IPS-18a (cell line): ENCODE results near the gene OTULIN.

Source experiments
- H3K27ac ChIP-seq: one replicate; pipeline ENCODE4 v1.5.1; 2013; ENCODE audit warnings: low read length
- H3K27me3 ChIP-seq: one replicate; pipeline ENCODE4 v1.6.1; 2013; ENCODE audit warnings: mild to moderate bottlenecking, low read length; ENCODE audit not compliant: control insufficient read depth, insufficient read depth
- H3K36me3 ChIP-seq: one replicate; pipeline ENCODE4 v1.6.1; 2013; ENCODE audit warnings: low read depth, low read length; ENCODE audit not compliant: control insufficient read depth
- H3K4me1 ChIP-seq: one replicate; pipeline ENCODE4 v1.6.1; 2013; ENCODE audit warnings: low read depth, low read length; ENCODE audit not compliant: control insufficient read depth
- H3K4me3 ChIP-seq: one replicate; pipeline ENCODE4 v1.5.1; 2013; ENCODE audit warnings: low read length
- H3K9ac ChIP-seq: one replicate; pipeline ENCODE4 v1.6.1; 2013; ENCODE audit warnings: mild to moderate bottlenecking, low read length, moderate library complexity
- H3K9me3 ChIP-seq: one replicate; pipeline ENCODE4 v1.6.1; 2013; ENCODE audit warnings: low read depth, low read length; ENCODE audit not compliant: control insufficient read depth

OTULIN gene

DNA sequence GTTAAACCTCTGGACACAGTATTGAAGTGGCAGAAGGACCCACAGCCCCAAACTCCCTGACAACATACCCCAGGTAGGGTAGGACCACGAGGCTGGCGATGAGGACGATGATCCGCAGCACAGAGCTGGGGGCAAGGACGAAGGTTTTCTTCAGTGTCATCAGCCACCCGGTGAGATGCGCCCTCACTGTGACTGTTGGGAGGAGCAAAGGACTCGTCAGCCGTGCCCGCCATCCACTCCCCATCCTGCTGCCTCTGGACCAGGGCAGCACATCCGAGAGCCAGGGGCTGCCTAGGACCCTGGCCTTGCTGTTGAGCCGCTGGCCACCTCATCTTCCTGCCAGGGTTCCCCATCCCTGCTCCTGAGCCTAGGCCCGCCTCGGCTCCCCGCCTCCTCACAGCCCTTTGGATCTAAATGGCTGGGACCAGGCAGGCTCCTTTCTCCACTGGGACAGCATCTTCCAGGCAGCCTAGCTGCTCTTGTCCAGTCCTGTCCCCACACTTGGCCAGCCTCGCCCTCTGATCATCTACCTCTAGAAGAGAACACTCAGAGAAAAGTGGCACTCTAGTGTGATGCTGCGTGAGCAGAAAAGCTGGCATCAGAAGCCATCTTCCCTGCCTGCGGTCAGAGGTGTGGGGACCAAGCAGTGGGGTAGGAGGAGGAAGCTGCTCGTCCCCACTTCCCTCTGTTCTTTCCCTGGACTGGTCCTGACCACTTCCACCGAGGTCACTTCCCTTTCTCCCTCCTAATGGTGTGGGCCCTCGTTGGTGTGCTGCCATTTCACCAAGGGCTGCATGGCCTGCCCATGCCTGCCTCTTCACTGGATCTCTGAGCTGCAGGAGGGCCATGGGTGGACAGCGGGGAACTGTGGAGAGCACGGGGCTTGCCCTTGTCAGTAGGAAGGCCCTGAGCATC, 49.2 kb downstream of the OTULIN start:
- H3K27ac ChIP-seq: no peak overlapping the region
- H3K9ac ChIP-seq: no peak overlapping the region
- H3K9me3 ChIP-seq: no peaks in the 10 kb centered on the region
- no peaks in the 10 kb centered on the region for H3K27me3 ChIP-seq
- no peaks in the 10 kb centered on the region for H3K4me1 ChIP-seq
- H3K36me3 ChIP-seq: no peaks in the 10 kb centered on the region
- H3K4me3 ChIP-seq: no peak overlapping the region

DNA sequence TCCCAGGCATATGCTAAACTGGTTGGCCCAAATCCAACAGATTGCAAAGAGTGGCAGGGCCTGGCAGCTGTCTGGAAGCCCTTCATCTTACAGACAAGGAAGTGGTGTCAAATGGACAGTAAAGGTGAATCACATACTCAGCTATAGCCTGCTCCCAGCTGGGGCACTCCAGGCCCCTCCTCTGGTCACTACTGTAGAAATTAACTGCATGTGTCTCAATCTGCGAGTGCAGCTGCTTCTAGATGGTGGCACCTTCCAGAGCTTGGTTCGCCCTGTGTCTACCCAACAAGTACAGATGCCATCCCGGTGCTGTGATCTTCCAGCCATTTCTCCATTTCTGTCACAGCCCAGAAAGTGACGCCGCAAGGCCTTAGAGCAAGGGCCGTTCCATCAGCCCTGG, 50.2 kb downstream of the OTULIN start:
- H3K27ac ChIP-seq: no peak overlapping the region
- no peaks in the 10 kb centered on the region for H3K36me3 ChIP-seq

DNA sequence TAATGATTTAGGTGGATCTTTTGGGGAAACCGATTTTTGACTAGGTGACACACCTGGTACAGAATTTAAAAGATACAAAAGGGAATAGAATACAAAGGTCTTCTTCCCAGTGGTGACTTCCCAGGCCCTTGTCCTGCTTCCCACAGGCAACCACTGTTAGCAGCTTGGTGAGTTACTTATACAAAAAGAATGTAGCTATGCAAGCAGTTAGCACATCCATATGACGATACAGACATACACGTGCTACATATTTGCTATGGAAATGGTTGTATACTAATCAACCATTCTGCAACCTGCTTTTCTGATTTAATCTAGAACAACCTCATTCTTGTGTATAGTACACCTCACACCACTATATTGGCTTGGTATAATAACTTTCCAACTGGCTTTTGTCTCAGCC, 51.0 kb downstream of the OTULIN start:
- no peaks in the 10 kb centered on the region for H3K27me3 ChIP-seq
- H3K9me3 ChIP-seq: no peaks in the 10 kb centered on the region
- no peaks in the 10 kb centered on the region for H3K36me3 ChIP-seq
- no peak overlapping the region for H3K9ac ChIP-seq
- no peaks in the 10 kb centered on the region for H3K4me1 ChIP-seq
- H3K27ac ChIP-seq: no peak overlapping the region
- H3K4me3 ChIP-seq: no peak overlapping the region

More for the DNA sequence above, 50.2 kb downstream of the OTULIN start:
- no peak overlapping the region for H3K9ac ChIP-seq
- no peaks in the 10 kb centered on the region for H3K27me3 ChIP-seq
- no peaks in the 10 kb centered on the region for H3K4me1 ChIP-seq
- no peak overlapping the region for H3K4me3 ChIP-seq
- H3K9me3 ChIP-seq: no peaks in the 10 kb centered on the region

DNA sequence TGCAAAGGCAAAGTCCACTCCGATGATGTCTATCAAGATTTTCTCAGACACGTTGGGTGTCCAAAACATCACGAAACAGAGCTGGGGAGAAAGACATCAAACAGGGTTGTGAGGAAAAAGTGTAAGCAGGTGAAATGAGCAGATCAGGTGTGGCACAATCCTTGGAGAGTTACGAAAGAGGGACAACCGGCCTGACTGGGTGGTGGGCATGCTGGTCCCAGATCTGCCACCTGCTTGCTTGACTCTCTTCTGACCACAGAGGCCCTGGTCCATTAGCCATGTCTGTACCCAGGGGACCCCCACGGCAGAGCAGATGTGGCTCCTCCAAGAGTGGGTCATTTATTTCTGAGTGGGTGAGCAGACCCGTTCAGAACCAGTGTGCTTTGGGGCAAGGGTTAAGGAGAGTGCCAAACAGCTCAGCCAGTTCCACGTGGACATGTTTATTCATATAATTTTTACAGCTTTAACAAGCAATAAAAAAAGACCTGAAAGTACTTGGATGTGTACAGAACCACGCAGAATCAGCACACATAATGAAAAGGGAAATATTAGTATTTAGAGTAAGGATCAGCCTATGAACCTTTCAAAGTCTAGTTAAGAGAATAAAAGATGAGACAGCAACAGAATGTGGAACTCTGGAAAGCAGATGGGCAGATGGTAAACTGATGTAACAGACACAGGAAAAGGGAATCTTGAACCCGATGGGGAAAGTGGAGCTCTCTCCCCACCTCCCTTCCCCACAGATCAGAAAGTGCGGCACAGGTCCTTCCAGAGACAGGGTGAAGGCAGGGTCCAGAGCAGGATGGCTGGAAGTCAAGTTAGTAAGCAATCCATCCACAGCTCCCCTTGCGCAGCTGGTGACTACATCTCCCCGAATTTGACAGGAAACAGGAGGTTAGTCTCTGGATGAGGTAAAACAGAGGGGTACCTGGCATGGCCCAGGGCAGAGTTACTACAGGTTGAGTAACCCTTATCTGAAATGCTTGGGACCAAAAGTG, 52.5 kb downstream of the OTULIN start:
- H3K4me1 ChIP-seq: no peaks in the 10 kb centered on the region
- H3K27me3 ChIP-seq: no peaks in the 10 kb centered on the region
- H3K9ac ChIP-seq: no peak overlapping the region
- no peak overlapping the region for H3K27ac ChIP-seq
- no peak overlapping the region for H3K4me3 ChIP-seq
- no peaks in the 10 kb centered on the region for H3K36me3 ChIP-seq
- no peaks in the 10 kb centered on the region for H3K9me3 ChIP-seq

DNA sequence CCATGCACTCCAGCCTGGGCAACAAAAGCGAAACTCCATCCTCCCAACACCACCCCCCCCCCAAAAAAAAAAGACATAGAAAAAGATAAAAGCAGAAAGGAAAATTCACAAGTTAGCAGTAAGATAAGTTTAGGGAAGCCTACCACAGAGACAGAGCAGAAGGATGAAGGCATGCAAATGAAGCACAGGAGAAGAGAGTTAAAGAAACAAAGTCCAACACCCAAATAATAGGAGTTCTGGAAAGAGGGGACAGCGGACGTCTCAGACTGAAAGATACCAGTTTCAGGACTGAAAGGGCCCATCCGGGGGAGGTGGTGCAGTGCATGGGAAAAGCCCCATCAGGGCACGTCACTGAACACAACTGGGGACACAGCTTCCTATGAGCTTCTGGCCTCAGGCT, 54.3 kb downstream of the OTULIN start:
- Histone ChIP-seq H3K27me3 (no peaks in the 10 kb centered on the region), H3K27ac (no peak overlapping the region), H3K9me3 (no peaks in the 10 kb centered on the region), H3K4me3 (no peak overlapping the region), H3K9ac (no peak overlapping the region), H3K4me1 (no peaks in the 10 kb centered on the region), H3K36me3 (no peaks in the 10 kb centered on the region)

DNA sequence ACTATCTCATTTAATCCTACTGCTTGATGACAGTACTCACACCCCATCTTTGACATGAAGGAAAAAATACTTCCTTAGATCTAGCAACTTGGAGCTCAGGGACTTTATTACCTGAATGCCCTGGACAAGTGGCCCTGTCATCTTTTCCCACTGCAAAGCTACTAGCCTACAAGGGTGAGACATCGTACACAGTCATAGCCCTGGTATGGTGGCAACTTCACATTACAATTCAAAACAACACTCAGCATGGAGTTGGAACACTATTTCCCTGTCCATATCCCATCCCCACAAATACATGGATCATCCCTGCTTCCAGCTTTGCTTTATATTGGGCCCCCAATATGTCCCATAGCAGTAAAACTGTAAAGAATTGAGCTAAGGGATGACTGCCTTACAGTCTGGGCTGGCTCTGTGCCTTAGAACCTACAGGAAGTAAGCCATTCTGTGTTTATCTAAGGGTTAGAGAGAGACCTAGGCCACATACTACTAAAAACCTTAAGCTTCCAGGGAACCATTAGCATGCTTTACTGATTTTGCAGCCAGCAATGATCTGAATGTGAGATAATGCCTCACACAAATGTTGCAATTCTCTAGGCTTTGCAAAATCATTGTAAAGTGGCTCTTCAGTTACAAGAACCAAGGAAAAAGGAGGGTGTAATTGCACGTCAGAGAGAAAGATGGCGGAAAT, 55.9 kb downstream of the OTULIN start:
- Histone ChIP-seq H3K27ac (no peak overlapping the region), H3K9me3 (no peaks in the 10 kb centered on the region), H3K4me3 (no peak overlapping the region), H3K4me1 (no peaks in the 10 kb centered on the region), H3K9ac (no peak overlapping the region), H3K27me3 (no peaks in the 10 kb centered on the region), H3K36me3 (no peaks in the 10 kb centered on the region)

DNA sequence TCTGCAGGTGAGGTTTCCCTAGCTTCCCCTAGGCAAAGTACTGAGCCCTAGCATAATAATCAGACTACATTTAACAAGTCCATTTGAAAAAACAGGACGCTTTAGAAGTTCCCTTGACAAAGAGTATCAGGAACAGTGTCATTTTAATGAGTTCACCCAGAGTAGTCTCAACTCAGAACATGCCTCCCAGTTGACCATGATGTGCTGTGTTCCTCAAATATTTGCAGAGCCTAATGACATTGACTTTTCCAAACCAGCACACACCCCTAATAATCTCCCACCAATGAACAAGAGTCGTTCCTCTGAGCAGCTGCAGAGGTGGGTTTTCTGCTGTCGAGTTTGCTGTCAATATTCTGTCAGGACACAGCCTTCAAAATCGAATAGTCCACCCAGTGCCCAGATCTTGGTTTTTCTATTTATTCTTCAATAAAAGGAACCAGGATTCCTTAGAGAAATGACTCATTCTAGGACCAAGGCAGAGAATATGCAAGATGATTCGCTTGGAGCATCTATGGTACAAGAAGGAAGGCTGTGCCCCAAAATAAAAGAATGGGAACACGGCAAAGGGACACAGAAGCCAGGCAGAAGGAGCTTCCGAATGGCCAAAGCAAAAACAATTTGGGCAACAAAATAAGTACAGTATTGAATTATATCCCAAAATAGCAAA, 57.6 kb downstream of the OTULIN start:
- Histone ChIP-seq H3K27ac (no peak overlapping the region), H3K9me3 (no peaks in the 10 kb centered on the region), H3K4me1 (no peaks in the 10 kb centered on the region), H3K4me3 (no peak overlapping the region), H3K36me3 (no peaks in the 10 kb centered on the region), H3K9ac (no peak overlapping the region), H3K27me3 (no peaks in the 10 kb centered on the region)

DNA sequence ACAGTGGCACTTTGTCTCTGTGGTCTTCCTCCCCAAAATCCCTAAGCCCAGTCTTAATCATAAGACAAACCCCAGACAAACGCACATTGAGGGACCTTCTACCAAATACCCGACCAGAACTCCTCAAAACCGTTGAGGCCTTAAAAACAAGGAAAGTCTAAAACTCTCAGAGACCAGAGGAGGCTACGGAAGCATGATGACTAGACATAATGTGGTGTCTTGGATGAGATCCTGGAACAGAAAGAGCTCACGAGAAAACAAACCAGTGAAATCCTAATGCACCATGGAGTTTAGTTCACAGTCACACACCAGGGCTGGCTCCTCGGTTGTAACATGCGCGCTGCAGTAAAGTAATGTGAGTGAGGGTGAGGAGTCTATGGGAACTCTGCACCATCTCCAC, 58.4 kb downstream of the OTULIN start:
- no peaks in the 10 kb centered on the region for H3K9me3 ChIP-seq
- H3K9ac ChIP-seq: no peak overlapping the region
- H3K27me3 ChIP-seq: no peaks in the 10 kb centered on the region
- H3K4me1 ChIP-seq: peaks cover 6% of the 10 kb centered on the region
- H3K4me3 ChIP-seq: no peak overlapping the region
- no peak overlapping the region for H3K27ac ChIP-seq
- H3K36me3 ChIP-seq: no peaks in the 10 kb centered on the region

DNA sequence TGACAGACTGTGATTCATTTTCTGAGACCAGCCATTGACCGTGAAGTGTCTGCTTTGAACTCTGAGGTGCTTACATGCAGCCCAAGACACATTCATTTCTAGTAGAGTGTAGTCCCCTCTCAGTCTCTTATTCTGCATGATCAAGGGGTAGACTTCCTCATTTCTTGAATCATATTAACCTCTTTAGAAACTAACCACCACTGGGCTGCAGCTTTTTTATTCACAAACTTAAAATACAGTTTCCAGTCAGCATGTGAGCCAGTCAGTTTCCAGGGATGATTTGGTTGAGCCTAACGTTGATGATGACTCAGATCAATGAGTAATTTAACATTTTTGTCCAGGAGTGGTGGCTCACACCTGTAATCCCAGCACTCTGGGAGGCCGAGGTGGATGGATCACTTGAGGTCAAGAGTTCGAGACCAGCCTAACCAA, 59.2 kb downstream of the OTULIN start:
- H3K4me3 ChIP-seq: no peak overlapping the region
- no peaks in the 10 kb centered on the region for H3K9me3 ChIP-seq
- no peak overlapping the region for H3K27ac ChIP-seq
- no peaks in the 10 kb centered on the region for H3K36me3 ChIP-seq
- no peaks in the 10 kb centered on the region for H3K27me3 ChIP-seq
- peaks cover 13% of the 10 kb centered on the region for H3K4me1 ChIP-seq
- no peak overlapping the region for H3K9ac ChIP-seq

DNA sequence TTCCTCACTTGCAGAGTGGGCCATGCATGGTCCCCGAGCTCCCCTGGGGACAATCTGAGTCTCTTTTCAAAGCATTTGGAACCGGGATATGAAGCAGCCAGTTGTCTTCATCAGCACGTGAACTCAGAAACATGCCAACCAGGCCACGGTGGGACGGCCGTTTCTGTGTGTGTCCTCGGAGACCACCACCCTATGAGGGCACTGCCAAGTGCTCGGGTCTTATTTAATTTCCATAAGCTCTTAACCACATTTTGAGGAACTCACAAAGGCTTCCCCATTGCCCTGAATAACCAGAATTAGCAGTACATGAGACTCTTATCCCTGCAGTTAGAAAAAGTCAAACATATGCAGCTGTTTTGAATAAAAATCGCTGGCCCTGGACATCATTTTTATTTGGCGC, 60.1 kb downstream of the OTULIN start:
- Histone ChIP-seq H3K4me1 (peaks cover 19% of the 10 kb centered on the region), H3K4me3 (no peak overlapping the region), H3K36me3 (no peaks in the 10 kb centered on the region), H3K27ac (no peak overlapping the region), H3K9me3 (no peaks in the 10 kb centered on the region), H3K27me3 (no peaks in the 10 kb centered on the region), H3K9ac (no peak overlapping the region)
